Transverse colon (tissue), 4 donors: ENCODE measurements around the gene NKIRAS2. TPM values are rescaled to one million over a fixed set of nuclear protein-coding genes. Genes with fewer than 3 reads are reported as not detected.

Source experiments
- DNase-seq: peaks from one replicate; pipeline ENCODE4 v3.0.0-alpha.2; 2019
- H3K27ac ChIP-seq, 4 donors: fragments of 200-600 bp; sonication (generic); 2 replicates each; pipeline ENCODE4 v1.5.1; 2016 to 2018; ENCODE audit warnings: inconsistent platforms in 4 of 4
- H3K27me3 ChIP-seq: fragments of 200-600 bp; sonication (generic); 2 replicates; pipeline ENCODE4 v1.5.1; 2017; ENCODE audit warnings: inconsistent platforms
- H3K36me3 ChIP-seq, 4 donors: fragments of 200-600 bp; sonication (generic); 2 replicates each; pipeline ENCODE4 v1.5.1; 2017 to 2019; ENCODE audit warnings: inconsistent platforms in 4 of 4
- H3K4me1 ChIP-seq, 4 donors: fragments of 200-600 bp; sonication (generic); 2 replicates each; pipeline ENCODE4 v1.5.1; 2017 to 2020; ENCODE audit warnings: inconsistent platforms in 4 of 4
- H3K4me3 ChIP-seq, 4 donors: fragments of 200-600 bp; sonication (generic); 1 replicate in 1 of 4; 2 replicates in 3 of 4; pipeline versions ENCODE4 v1.5.1 to v1.6.1; 2017 to 2019; ENCODE audit warnings: inconsistent platforms in 4 of 4
- H3K9me3 ChIP-seq, 2 donors: fragments of 200-600 bp; sonication (generic); 2 replicates each; pipeline ENCODE4 v1.5.1; 2017 to 2019; ENCODE audit warnings: inconsistent platforms in 2 of 2
- EP300 ChIP-seq: sonication (generic); formaldehyde crosslinking; IDR thresholded peaks from one replicate; pipeline ENCODE4 v1.6.1; 2017; ENCODE audit warnings: antibody characterized with exemption, low read depth
- POLR2A ChIP-seq: fragments of 450-650 bp; IDR thresholded peaks from one replicate; pipeline ENCODE4 v1.6.1; 2016; ENCODE audit warnings: antibody characterized with exemption, mild to moderate bottlenecking, moderate library complexity
- POLR2AphosphoS5 ChIP-seq, 3 donors: sonication (generic); formaldehyde crosslinking; IDR thresholded peaks; one replicate each; pipeline ENCODE4 v1.6.1; 2016; ENCODE audit warnings: antibody characterized with exemption in 3 of 3
- WGBS, 2 donors: methylation state at CpG; one replicate each; pipeline ENCODE4 v1.1.5; 2018; ENCODE audit warnings: low coverage in 1 of 2; 5-methylcytosine and 5-hydroxymethylcytosine counted together
- in situ Hi-C, 4 donors: fragments of 200-750 bp; cut with MboI; loops; one replicate each; pipeline versions ENCODE4 v1.15.0 to v1.15.1; 2017; ENCODE audit warnings: low sequenced_read_pairs in 3 of 4, low pct_ligation_motif_present in 1 of 4, low pct_unique_long_range_greater_than_20kb in 1 of 4
- intact Hi-C: fragments of 100-400 bp; cut with DNase I; formaldehyde crosslinking; loops from one replicate; pipeline ENCODE4 v1.15.1; 2023; ENCODE audit warnings: low total_unique reads
- total RNA-seq, 4 donors: library from RNA; depleted of rRNA; stranded (reverse); fragments of >200 nt; gene quantifications; one replicate each; pipeline ENCODE4 v1.1.0, GENCODE V29; 2016
- TF ChIP-seq, protein P1 (sequence below), 5 experiments: fragments of 200-600 bp in 3 of 5; fragments of 450-650 bp in 2 of 5; sonication (generic) in 3 of 5; IDR thresholded peaks; 1 replicate in 2 of 5; 2 replicates in 3 of 5; pipeline ENCODE4 v1.5.1; 2016 to 2017; ENCODE audit warnings: antibody characterized with exemption in 5 of 5, inconsistent platforms in 3 of 5, mild to moderate bottlenecking in 2 of 5, moderate library complexity in 1 of 5

The NKIRAS2 gene
- total RNA-seq, 4 donors from 2014 or later: 20.5 to 52.7 (median 35.0) TPM

DNA sequence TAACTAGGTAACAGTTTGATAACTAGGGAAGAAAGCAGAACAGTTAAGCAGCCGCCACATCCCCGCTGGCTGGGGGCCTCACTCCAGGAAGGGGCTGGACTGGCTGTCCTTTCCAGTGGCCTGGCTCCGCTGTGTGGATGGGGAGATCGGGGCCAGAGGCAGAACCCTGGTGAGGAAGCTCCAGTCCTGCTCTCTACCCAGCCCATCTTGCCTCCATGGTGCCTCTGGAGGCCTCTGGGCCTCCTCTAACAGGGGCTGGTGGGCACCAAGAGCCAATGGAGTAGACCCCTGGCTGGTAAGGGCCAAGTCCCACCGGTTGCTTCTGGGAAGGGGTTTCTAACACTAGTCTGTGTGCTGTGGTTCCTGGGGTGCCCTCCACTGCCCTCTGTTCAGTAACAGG, 45.2 kb upstream of the NKIRAS2 start:
- Histone ChIP-seq H3K4me3 (no peak overlapping the region), H3K36me3 (peaks cover 0 to 49% (median 22%) of the 10 kb centered on the region in 4 donors), H3K9me3 (no peaks in the 10 kb centered on the region), H3K4me1 (peaks cover 0 to 28% (median 4%) of the 10 kb centered on the region in 4 donors), H3K27me3 (no peaks in the 10 kb centered on the region), H3K27ac (no peak overlapping the region)
- intact Hi-C loops: no loop called here
- TF ChIP-seq POLR2A (no peak), EP300 (no peak), POLR2AphosphoS5 (IDR thresholded peaks at IDR 0.05) (no peak)
- TF ChIP-seq, protein P1, sequence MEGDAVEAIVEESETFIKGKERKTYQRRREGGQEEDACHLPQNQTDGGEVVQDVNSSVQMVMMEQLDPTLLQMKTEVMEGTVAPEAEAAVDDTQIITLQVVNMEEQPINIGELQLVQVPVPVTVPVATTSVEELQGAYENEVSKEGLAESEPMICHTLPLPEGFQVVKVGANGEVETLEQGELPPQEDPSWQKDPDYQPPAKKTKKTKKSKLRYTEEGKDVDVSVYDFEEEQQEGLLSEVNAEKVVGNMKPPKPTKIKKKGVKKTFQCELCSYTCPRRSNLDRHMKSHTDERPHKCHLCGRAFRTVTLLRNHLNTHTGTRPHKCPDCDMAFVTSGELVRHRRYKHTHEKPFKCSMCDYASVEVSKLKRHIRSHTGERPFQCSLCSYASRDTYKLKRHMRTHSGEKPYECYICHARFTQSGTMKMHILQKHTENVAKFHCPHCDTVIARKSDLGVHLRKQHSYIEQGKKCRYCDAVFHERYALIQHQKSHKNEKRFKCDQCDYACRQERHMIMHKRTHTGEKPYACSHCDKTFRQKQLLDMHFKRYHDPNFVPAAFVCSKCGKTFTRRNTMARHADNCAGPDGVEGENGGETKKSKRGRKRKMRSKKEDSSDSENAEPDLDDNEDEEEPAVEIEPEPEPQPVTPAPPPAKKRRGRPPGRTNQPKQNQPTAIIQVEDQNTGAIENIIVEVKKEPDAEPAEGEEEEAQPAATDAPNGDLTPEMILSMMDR (IDR thresholded peaks at IDR 0.05): no peak
- WGBS, 2 donors: 89% methylated on average over 4 of the region's 5 CpGs; no CpG with 5 or more reads in 1 of the 2 donors
- in situ Hi-C loops: no loop called here
- DNase-seq: no peak

DNA sequence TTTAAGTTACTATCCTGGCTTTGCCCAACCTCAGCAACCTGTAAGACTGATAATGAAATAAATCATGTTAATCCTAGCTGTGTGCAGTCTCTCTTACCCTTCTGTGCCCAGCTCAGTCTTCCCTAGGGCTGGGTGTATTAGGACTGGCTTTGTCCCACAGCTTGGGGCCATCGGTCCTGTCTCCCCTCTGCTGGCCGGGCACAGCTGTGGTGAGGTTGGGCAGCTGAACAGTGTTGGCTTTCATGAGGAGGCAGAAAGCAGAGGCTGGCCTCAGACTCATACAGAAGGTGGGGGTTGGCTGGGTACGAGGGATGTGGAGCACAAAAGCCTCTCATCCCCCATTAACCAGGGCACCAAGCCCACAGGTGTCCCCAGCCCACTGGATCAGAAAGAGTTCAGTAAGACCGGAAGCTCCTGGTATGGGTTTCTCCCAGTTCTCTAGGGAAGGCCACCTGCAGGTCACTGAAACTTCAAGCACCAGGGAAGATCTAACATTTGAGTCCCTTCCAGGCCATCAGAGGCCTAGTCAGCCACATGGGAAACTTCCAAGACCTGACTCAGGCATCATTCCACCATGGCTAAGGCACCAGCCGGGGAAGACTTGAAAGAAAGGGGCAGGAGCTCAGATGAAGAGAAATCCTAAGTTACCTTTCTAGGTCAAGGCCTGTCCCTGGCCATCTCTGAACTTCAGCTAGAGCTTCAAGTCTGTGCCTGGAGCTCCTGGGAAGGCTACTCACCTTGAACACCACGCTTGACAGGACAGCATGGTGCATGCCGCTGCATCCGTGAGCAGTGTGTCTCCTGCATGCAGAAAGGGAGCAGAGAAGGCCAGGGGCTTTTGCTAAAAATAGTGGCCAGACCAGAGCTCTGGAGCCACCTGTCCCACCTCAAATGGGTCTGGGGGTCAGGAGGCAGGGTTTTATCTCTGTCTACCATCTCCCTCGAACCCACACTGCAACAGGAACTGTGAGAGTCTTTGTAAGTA, 44.5 kb upstream of the NKIRAS2 start:
- no peak for DNase-seq
- in situ Hi-C loops: no loop called here
- WGBS, 2 donors: 95% methylated on average over 8 of the region's 9 CpGs; no CpG with 5 or more reads in 1 of the 2 donors
- peaks cover 0 to 51% (median 25%) of the 10 kb centered on the region in 4 donors for H3K36me3 ChIP-seq
- H3K4me3 ChIP-seq: no peak overlapping the region
- H3K27me3 ChIP-seq: no peaks in the 10 kb centered on the region
- no peaks in the 10 kb centered on the region for H3K9me3 ChIP-seq
- intact Hi-C loops: no loop called here
- H3K27ac ChIP-seq: peak overlapping the region in 2 of 4 donors; percentile 42 to 56
- H3K4me1 ChIP-seq: peaks cover 0 to 28% (median 4%) of the 10 kb centered on the region in 4 donors
- TF ChIP-seq EP300: no peak
- no peak for TF ChIP-seq POLR2AphosphoS5 (IDR thresholded peaks at IDR 0.05)
- TF ChIP-seq POLR2A: no peak
- TF ChIP-seq, protein P1 (IDR thresholded peaks at IDR 0.05): no peak

DNA sequence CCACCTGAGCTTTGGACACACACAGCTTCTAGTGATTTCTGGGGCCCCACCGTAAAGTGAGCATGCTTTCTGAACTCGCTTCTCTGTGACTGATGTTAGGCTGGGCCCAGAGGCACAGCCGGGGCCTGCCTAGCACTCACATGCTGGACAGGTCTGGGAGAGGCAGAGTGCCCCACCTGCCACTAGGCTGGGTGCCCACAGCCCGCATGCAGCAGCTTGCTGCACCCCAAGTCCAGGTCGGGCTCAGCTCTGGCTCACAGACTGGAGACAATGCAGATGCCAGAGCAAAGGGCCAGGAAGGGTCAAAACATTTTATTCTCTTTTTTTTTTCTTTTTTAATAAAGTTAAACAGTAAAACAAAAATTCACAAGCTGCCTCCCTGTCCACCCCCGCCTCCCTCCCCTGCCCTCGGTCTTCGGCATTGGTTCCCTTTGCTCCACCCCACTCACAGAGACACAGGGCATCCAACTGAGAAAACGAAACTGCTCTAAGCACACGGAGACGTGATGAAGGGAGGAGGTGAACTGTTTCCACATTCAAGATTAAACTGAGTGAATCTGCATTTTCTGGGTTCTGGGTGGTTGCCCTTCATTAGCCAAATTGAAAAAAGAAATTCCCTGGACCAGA, 43.6 kb upstream of the NKIRAS2 start:
- TF ChIP-seq, protein P1 (IDR thresholded peaks at IDR 0.05): no peak
- Histone ChIP-seq H3K27me3 (no peaks in the 10 kb centered on the region), H3K9me3 (no peaks in the 10 kb centered on the region), H3K27ac (peak overlapping the region in 3 of 4 donors; percentile 32 to 56 (median 42)), H3K4me1 (peaks cover 0 to 25% (median 4%) of the 10 kb centered on the region in 4 donors), H3K4me3 (no peak overlapping the region), H3K36me3 (peaks cover 0 to 59% (median 29%) of the 10 kb centered on the region in 4 donors)
- 58 to 71% methylated on average over 5 to 11 of the region's 11 CpGs for WGBS, 2 donors
- no peak for DNase-seq
- intact Hi-C loops: no loop called here
- in situ Hi-C loops: no loop called here

DNA sequence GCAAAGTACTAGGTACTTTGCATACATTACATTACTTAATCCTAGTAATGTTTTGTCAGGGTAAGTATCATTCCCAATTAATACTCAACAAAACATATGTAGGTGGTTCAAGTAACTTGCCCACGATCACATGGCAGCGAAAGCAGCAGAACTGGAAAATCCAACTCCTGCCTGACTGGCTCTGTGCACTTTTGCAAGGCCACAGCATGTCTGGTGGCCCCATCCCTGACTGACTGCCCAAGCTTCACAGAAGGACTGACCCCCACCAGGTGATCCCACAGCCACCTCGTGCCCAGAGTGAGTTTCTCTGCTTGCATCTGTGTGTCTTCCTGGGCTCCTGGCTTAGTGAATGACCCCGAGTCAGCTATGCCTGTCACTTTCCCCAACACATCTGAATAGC, 41.9 kb upstream of the NKIRAS2 start:
- WGBS, 2 donors: 75% methylated on average over 4 of the region's 4 CpGs; no CpG with 5 or more reads in 1 of the 2 donors

More for the DNA sequence above, 41.9 kb upstream of the NKIRAS2 start:
- intact Hi-C loops: no loop called here
- Histone ChIP-seq H3K4me3 (no peak overlapping the region), H3K36me3 (peaks cover 0 to 67% (median 32%) of the 10 kb centered on the region in 4 donors), H3K9me3 (no peaks in the 10 kb centered on the region), H3K27ac (peak overlapping the region in 1 of 4 donors; percentile 11), H3K27me3 (no peaks in the 10 kb centered on the region), H3K4me1 (peaks cover 0 to 17% (median 4%) of the 10 kb centered on the region in 4 donors)
- TF ChIP-seq POLR2AphosphoS5 (IDR thresholded peaks at IDR 0.05) (no peak), EP300 (no peak)
- DNase-seq: no peak
- in situ Hi-C loops: no loop called here
